Left lung (tissue), 10 donors: ENCODE data around the gene PTCD2. TPM values are rescaled to one million over a fixed set of nuclear protein-coding genes. Genes with fewer than 3 reads are reported as not detected.

Source experiments
- ATAC-seq: fragments of 200-7000 bp; cut with Tn5 transposase; one replicate; pipeline ENCODE4 v1.9.1; 2020; ENCODE audit warnings: moderate library complexity
- DNase-seq, 4 donors: peaks; one replicate each; pipeline ENCODE4 v3.0.0-alpha.2; 2013 to 2020
- H3K27ac ChIP-seq, 2 donors: fragments of 200-600 bp; sonication (generic) in 1 of 2; one replicate each; pipeline versions ENCODE4 v1.5.0 to v1.8.0; 2020 to 2021
- H3K27me3 ChIP-seq, 2 donors: fragments of 200-600 bp; sonication (generic) in 1 of 2; one replicate each; pipeline versions ENCODE4 v1.5.0 to v1.8.0; 2020 to 2021
- H3K36me3 ChIP-seq, 2 donors: fragments of 200-600 bp; sonication (generic) in 1 of 2; one replicate each; pipeline versions ENCODE4 v1.5.0 to v1.8.0; 2020 to 2021
- H3K4me1 ChIP-seq, 2 donors: fragments of 200-600 bp; one replicate each; pipeline ENCODE4 v1.8.0; 2021
- H3K4me3 ChIP-seq, 2 donors: fragments of 200-600 bp; sonication (generic) in 1 of 2; one replicate each; pipeline versions ENCODE4 v1.5.0 to v1.8.0; 2020 to 2021; ENCODE audit warnings: mild to moderate bottlenecking in 1 of 2
- H3K9me3 ChIP-seq, 2 donors: fragments of 200-600 bp; sonication (generic) in 1 of 2; one replicate each; pipeline versions ENCODE4 v1.5.0 to v1.8.0; 2020 to 2021
- CTCF ChIP-seq, 2 donors: fragments of 200-600 bp; sonication (generic) in 1 of 2; IDR thresholded peaks; one replicate each; pipeline versions ENCODE4 v1.5.0 to v1.8.0; 2021; ENCODE audit warnings: antibody characterized with exemption in 2 of 2
- intact Hi-C, 2 donors: fragments of 100-400 bp; cut with DNase I; formaldehyde crosslinking; loops; one replicate each; pipeline versions ENCODE4 v1.11.2 to v1.14.2; 2022
- polyA plus RNA-seq, 6 donors: library from polyadenylated mRNA; unstranded; fragments of 120-200 nt; gene quantifications; one replicate each; pipeline ENCODE4 v1.2.1, GENCODE V29; 2013; ENCODE audit not compliant: insufficient read length in 6 of 6
- total RNA-seq, 2 donors: library from RNA; stranded (reverse); fragmentation: NEBNext Ultra II Directional; extraction: Animal tissue kit (Norgen Biotek cat#: 25700); gene quantifications; one replicate each; pipeline ENCODE4 v1.2.1, GENCODE V29; 2021
- donor health status: DM: no; HTN: yes; CAD: no.
- donor health status: DM: no; HTN: no; CAD: no.

Gene PTCD2
- total and polyA plus RNA-seq, 8 donors = 7.6 to 12.6 (median 11.1) TPM

GRCh38 chr5:72412283-72413055 lies 92.3 kb downstream of the PTCD2 start:
- no peak for ATAC-seq
- Histone ChIP-seq H3K4me3 (no peak overlapping the region), H3K4me1 (peaks cover 0 to 5% of the 10 kb centered on the region in 2 donors), H3K27me3 (no peaks in the 10 kb centered on the region), H3K9me3 (no peaks in the 10 kb centered on the region), H3K27ac (no peak overlapping the region), H3K36me3 (no peaks in the 10 kb centered on the region)
- TF ChIP-seq CTCF (IDR thresholded peaks at IDR 0.05) = no peak
- intact Hi-C loops = no loop called here
- no peak for DNase-seq

GRCh38 chr5:72415616-72416325 lies 95.6 kb downstream of the PTCD2 start:
- no peaks in the 10 kb centered on the region for H3K27me3 ChIP-seq
- H3K27ac ChIP-seq = no peak overlapping the region
- no peak for ATAC-seq

GRCh38 chr5:72417333-72418062 lies 97.3 kb downstream of the PTCD2 start:
- peak in 1 of 4 donors; percentile 74 for DNase-seq
- intact Hi-C loops = no loop called here
- no peaks in the 10 kb centered on the region for H3K9me3 ChIP-seq

More at GRCh38 chr5:72415616-72416325, 95.6 kb downstream of the PTCD2 start:
- no peak for TF ChIP-seq CTCF (IDR thresholded peaks at IDR 0.05)
- H3K4me1 ChIP-seq = peaks cover 0 to 5% of the 10 kb centered on the region in 2 donors
- H3K36me3 ChIP-seq = no peaks in the 10 kb centered on the region
- no peak for DNase-seq
- intact Hi-C loops = no loop called here
- H3K9me3 ChIP-seq = no peaks in the 10 kb centered on the region
- no peak overlapping the region for H3K4me3 ChIP-seq

More at GRCh38 chr5:72417333-72418062, 97.3 kb downstream of the PTCD2 start:
- no peak for ATAC-seq
- H3K36me3 ChIP-seq = no peaks in the 10 kb centered on the region
- H3K27ac ChIP-seq = no peak overlapping the region
- TF ChIP-seq CTCF (IDR thresholded peaks at IDR 0.05) = no peak
- no peak overlapping the region for H3K4me3 ChIP-seq
- H3K27me3 ChIP-seq = no peaks in the 10 kb centered on the region
- no peaks in the 10 kb centered on the region for H3K4me1 ChIP-seq

Other genes starting within 250 kb of the PTCD2 start
- gene MAP1B, start 212.9 kb upstream of the PTCD2 start, total RNA-seq = 10 to 100 TPM; 53.0 to 62.6 TPM
- gene MAP1B, start 212.9 kb upstream of the PTCD2 start, polyA plus RNA-seq = 10 to 100 TPM; 14.6 to 25.0 (median 22.1) TPM
- gene MRPS27, start 133 bp upstream of the PTCD2 start, total RNA-seq = 10 to 100 TPM; 44.1 to 46.2 TPM
- 10 to 100 TPM; 60.4 to 79.8 (median 69.9) TPM for gene MRPS27, start 133 bp upstream of the PTCD2 start, polyA plus RNA-seq
- gene ZNF366, start 187.0 kb downstream of the PTCD2 start, total RNA-seq = 1 to 10 TPM; 3.2 to 5.6 TPM
- gene ZNF366, start 187.0 kb downstream of the PTCD2 start, polyA plus RNA-seq = 1 to 10 TPM; 3.3 to 4.2 (median 4.0) TPM